ENCODE data around the gene JARID2.

DNA sequence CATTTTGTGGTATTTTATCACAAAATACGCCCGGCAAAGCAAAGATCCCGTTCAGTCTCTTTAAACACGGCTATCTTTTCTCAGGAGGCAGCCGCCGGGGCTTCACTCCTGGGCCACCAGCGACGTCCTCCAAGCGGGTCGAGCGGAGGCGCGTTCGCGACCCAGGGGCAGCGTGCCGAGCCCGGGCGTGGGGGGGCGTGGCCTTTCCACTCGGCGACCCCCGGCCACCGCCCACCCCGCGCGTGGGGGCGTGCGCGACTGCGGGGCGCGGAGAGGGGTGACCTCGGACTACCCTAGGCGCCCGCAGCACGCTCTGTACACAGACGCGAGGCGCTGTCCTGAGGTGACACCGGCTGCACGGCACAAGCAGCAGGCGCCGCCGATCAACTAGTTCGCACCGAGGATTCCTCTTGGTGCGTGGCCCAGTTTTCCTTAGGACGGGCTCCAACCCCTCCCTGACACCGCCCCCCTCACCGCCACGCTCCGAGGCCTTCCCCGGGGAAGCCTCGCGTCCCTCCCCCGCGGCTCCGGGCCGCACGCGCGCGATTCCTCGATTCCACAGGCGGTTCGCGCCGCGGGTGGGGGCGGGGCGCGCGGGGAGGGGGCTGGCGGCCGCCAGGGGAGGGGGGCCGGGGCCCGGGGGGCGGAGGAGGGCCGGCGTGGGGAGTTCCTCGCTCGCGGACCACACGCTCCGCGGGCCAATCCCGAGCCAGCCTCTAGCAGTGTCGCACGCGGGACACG, 1.1 kb upstream of the JARID2 start:
- TF ChIP-seq, protein P1, sequence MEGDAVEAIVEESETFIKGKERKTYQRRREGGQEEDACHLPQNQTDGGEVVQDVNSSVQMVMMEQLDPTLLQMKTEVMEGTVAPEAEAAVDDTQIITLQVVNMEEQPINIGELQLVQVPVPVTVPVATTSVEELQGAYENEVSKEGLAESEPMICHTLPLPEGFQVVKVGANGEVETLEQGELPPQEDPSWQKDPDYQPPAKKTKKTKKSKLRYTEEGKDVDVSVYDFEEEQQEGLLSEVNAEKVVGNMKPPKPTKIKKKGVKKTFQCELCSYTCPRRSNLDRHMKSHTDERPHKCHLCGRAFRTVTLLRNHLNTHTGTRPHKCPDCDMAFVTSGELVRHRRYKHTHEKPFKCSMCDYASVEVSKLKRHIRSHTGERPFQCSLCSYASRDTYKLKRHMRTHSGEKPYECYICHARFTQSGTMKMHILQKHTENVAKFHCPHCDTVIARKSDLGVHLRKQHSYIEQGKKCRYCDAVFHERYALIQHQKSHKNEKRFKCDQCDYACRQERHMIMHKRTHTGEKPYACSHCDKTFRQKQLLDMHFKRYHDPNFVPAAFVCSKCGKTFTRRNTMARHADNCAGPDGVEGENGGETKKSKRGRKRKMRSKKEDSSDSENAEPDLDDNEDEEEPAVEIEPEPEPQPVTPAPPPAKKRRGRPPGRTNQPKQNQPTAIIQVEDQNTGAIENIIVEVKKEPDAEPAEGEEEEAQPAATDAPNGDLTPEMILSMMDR (IDR thresholded peaks at IDR 0.05; ENCODE audit: poor library complexity, severe bottlenecking): peak; percentile 46
- TF ChIP-seq, protein P2, sequence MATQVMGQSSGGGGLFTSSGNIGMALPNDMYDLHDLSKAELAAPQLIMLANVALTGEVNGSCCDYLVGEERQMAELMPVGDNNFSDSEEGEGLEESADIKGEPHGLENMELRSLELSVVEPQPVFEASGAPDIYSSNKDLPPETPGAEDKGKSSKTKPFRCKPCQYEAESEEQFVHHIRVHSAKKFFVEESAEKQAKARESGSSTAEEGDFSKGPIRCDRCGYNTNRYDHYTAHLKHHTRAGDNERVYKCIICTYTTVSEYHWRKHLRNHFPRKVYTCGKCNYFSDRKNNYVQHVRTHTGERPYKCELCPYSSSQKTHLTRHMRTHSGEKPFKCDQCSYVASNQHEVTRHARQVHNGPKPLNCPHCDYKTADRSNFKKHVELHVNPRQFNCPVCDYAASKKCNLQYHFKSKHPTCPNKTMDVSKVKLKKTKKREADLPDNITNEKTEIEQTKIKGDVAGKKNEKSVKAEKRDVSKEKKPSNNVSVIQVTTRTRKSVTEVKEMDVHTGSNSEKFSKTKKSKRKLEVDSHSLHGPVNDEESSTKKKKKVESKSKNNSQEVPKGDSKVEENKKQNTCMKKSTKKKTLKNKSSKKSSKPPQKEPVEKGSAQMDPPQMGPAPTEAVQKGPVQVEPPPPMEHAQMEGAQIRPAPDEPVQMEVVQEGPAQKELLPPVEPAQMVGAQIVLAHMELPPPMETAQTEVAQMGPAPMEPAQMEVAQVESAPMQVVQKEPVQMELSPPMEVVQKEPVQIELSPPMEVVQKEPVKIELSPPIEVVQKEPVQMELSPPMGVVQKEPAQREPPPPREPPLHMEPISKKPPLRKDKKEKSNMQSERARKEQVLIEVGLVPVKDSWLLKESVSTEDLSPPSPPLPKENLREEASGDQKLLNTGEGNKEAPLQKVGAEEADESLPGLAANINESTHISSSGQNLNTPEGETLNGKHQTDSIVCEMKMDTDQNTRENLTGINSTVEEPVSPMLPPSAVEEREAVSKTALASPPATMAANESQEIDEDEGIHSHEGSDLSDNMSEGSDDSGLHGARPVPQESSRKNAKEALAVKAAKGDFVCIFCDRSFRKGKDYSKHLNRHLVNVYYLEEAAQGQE (IDR thresholded peaks at IDR 0.05; ENCODE audit: borderline replicate concordance): peak; percentile 17
- TF ChIP-seq RAD21 (conservative IDR thresholded peaks at IDR 0.05): peak; percentile 61
- peak; percentile 31 for TF ChIP-seq POLR2AphosphoS5 (IDR thresholded peaks at IDR 0.05)
- TF ChIP-seq EZH2 (IDR thresholded peaks at IDR 0.05; ENCODE audit: borderline replicate concordance, insufficient read depth, low read length, poor library complexity, severe bottlenecking): no peak
- no peak for TF ChIP-seq TAF1 (IDR thresholded peaks at IDR 0.05; ENCODE audit: low read depth)
- TF ChIP-seq MXI1 (conservative IDR thresholded peaks at IDR 0.05; ENCODE audit: poor library complexity, severe bottlenecking): peak; percentile 76
